IMR-90 (cell line): ENCODE data around the gene TSHZ3. TPM values are rescaled to one million over a fixed set of nuclear protein-coding genes. Genes with fewer than 3 reads are reported as not detected.

Experiments
- ATAC-seq: fragments of 200-7000 bp; cut with Tn5 transposase; 2 replicates; pipeline ENCODE4 v1.9.1; 2020; ENCODE audit warnings: low read depth, mild to moderate bottlenecking, moderate library complexity
- BruUV-seq: library from RNA; stranded (reverse); fragments of 400-500 nt; replicated peaks from 2 replicates; lab custom pipeline; 2021; lab: Mats Ljungman, UMichigan
- CTCF ChIA-PET: fragments of 300-600 bp; formaldehyde crosslinking; extraction: SDS; loops from one replicate; lab custom pipeline; 2021; ENCODE audit warnings: antibody characterized with exemption; lab: Yijun Ruan, JAX
- POLR2A ChIA-PET: fragments of 300-600 bp; sonication (Branson Sonifier 250); formaldehyde crosslinking; loops from one replicate; lab custom pipeline; 2022; ENCODE audit warnings: antibody characterized with exemption; ENCODE audit not compliant: unreplicated experiment; lab: Charles Lee
- DNase-seq: peaks from one replicate; pipeline ENCODE4 v3.0.0; 2013
- H2AFZ ChIP-seq: replicated peaks from 2 replicates; pipeline ENCODE3; 2013; ENCODE audit warnings: low read length, mild to moderate bottlenecking; ENCODE audit not compliant: poor library complexity
- H2AK5ac ChIP-seq: 2 replicates; pipeline ENCODE4 v1.6.1; 2013; ENCODE audit warnings: low read depth, low read length, inconsistent platforms
- H2AK9ac ChIP-seq: replicated peaks from 2 replicates; pipeline ENCODE3; 2013; ENCODE audit warnings: mild to moderate bottlenecking, low read depth, low read length, moderate library complexity; ENCODE audit not compliant: poor library complexity
- H2BK120ac ChIP-seq: 2 replicates; pipeline ENCODE4 v1.6.1; 2013; ENCODE audit warnings: low read depth, low read length, inconsistent platforms
- H2BK15ac ChIP-seq: 3 replicates; pipeline ENCODE4 v1.6.1; 2013; ENCODE audit warnings: low read depth, low read length, inconsistent platforms
- H2BK20ac ChIP-seq: 2 replicates; pipeline ENCODE4 v1.6.1; 2013; ENCODE audit warnings: low read depth, mild to moderate bottlenecking, inconsistent platforms, low read length, moderate library complexity
- H2BK5ac ChIP-seq: 2 replicates; pipeline ENCODE4 v1.6.1; 2013; ENCODE audit warnings: mild to moderate bottlenecking, low read depth, low read length, inconsistent platforms; ENCODE audit not compliant: poor library complexity, severe bottlenecking
- H3K14ac ChIP-seq: replicated peaks from 2 replicates; pipeline ENCODE4 v1.6.1; 2013; ENCODE audit warnings: low read depth, low read length, inconsistent platforms
- H3K18ac ChIP-seq: 2 replicates; pipeline ENCODE4 v1.6.1; 2013; ENCODE audit warnings: low read depth, low read length, control low read depth
- H3K23ac ChIP-seq: 2 replicates; pipeline ENCODE4 v1.6.1; 2013; ENCODE audit warnings: low read depth, low read length, inconsistent platforms
- H3K27ac ChIP-seq: 2 replicates; pipeline ENCODE4 v1.5.1; 2013; ENCODE audit warnings: mild to moderate bottlenecking, control low read depth, low read length; ENCODE audit not compliant: insufficient read depth
- H3K27me3 ChIP-seq: 2 replicates; pipeline ENCODE4 v1.6.1; 2013; ENCODE audit warnings: low read length; ENCODE audit not compliant: control insufficient read depth, insufficient read depth
- H3K36me3 ChIP-seq: 2 replicates; pipeline ENCODE4 v1.6.1; 2013; ENCODE audit warnings: low read length, mixed read lengths; ENCODE audit not compliant: control insufficient read depth, insufficient read depth
- H3K4ac ChIP-seq: 2 replicates; pipeline ENCODE4 v1.6.1; 2013; ENCODE audit warnings: low read depth, low read length, inconsistent platforms
- H3K4me1 ChIP-seq: 2 replicates; pipeline ENCODE4 v1.6.1; 2013; ENCODE audit warnings: low read length, mixed read lengths; ENCODE audit not compliant: control insufficient read depth, insufficient read depth
- H3K4me2 ChIP-seq: 2 replicates; pipeline ENCODE4 v1.6.1; 2013; ENCODE audit warnings: low read depth, mild to moderate bottlenecking, control low read depth, low read length, moderate library complexity
- H3K4me3 ChIP-seq: 2 replicates; pipeline ENCODE4 v1.5.1; 2013; ENCODE audit warnings: low read depth, mild to moderate bottlenecking, control low read depth, low read length, moderate library complexity; ENCODE audit not compliant: insufficient read depth
- H3K56ac ChIP-seq: 2 replicates; pipeline ENCODE4 v1.6.1; 2013; ENCODE audit warnings: low read length, inconsistent platforms; ENCODE audit not compliant: insufficient read depth; ENCODE audit errors: extremely low read depth
- H3K79me1 ChIP-seq, 2 experiments: 2 replicates each; pipeline ENCODE4 v1.6.1; 2013; ENCODE audit warnings: low read length in 2 of 2, inconsistent platforms in 1 of 2, low read depth in 1 of 2
- H3K9ac ChIP-seq: 2 replicates; pipeline ENCODE4 v1.6.1; 2013; ENCODE audit warnings: low read depth, low read length, control low read depth
- H3K9me1 ChIP-seq: 2 replicates; pipeline ENCODE4 v1.6.1; 2013; ENCODE audit warnings: low read length, inconsistent platforms; ENCODE audit not compliant: insufficient read depth
- H3K9me3 ChIP-seq: 2 replicates; pipeline ENCODE4 v1.6.1; 2013; ENCODE audit warnings: low read length; ENCODE audit not compliant: control insufficient read depth, insufficient read depth
- H4K20me1 ChIP-seq: 2 replicates; pipeline ENCODE4 v1.6.1; 2013; ENCODE audit warnings: low read length, inconsistent platforms; ENCODE audit not compliant: insufficient read depth
- H4K5ac ChIP-seq: 2 replicates; pipeline ENCODE4 v1.6.1; 2013; ENCODE audit warnings: mild to moderate bottlenecking, low read depth, low read length, control low read depth
- H4K8ac ChIP-seq, 2 experiments: 2 replicates each; pipeline ENCODE4 v1.6.1; 2013; ENCODE audit warnings: low read depth in 2 of 2, low read length in 2 of 2, control low read depth in 1 of 2, inconsistent platforms in 1 of 2
- H4K91ac ChIP-seq: 2 replicates; pipeline ENCODE4 v1.6.1; 2013; ENCODE audit warnings: low read depth, low read length, inconsistent platforms; ENCODE audit not compliant: insufficient read depth
- BHLHE40 ChIP-seq: fragments of 150-350 bp; IDR thresholded peaks from 2 replicates; pipeline ENCODE4 v1.6.1; 2016; ENCODE audit warnings: mild to moderate bottlenecking, low read depth, low read length
- CEBPB ChIP-seq: IDR thresholded peaks from 2 replicates; pipeline ENCODE4 v1.6.1; 2012; ENCODE audit warnings: low read depth, low read length, improper control_type of control experiment
- CHD1 ChIP-seq: IDR thresholded peaks from 2 replicates; pipeline ENCODE4 v1.6.1; 2012; ENCODE audit warnings: low read depth, low read length, improper control_type of control experiment
- CTCF ChIP-seq: conservative IDR thresholded peaks from 2 replicates; pipeline ENCODE4 v1.5.1; 2012; ENCODE audit warnings: mild to moderate bottlenecking, low read depth, low read length, improper control_type of control experiment
- ELK1 ChIP-seq: fragments of 150-350 bp; IDR thresholded peaks from 2 replicates; pipeline ENCODE4 v1.6.1; 2016; ENCODE audit warnings: low read depth, mild to moderate bottlenecking, low read length, moderate library complexity, borderline replicate concordance
- FOS ChIP-seq: fragments of 150-350 bp; IDR thresholded peaks from 2 replicates; pipeline ENCODE4 v1.6.1; 2016; ENCODE audit warnings: low read depth, low read length
- MAFK ChIP-seq: IDR thresholded peaks from 2 replicates; pipeline ENCODE4 v1.6.1; 2012; ENCODE audit warnings: low read depth, low read length, improper control_type of control experiment
- MAZ ChIP-seq: IDR thresholded peaks from 2 replicates; pipeline ENCODE4 v1.6.1; 2012; ENCODE audit warnings: low read depth, mild to moderate bottlenecking, low read length, improper control_type of control experiment, moderate library complexity, borderline replicate concordance
- MXI1 ChIP-seq: IDR thresholded peaks from 2 replicates; pipeline ENCODE4 v1.6.1; 2012; ENCODE audit warnings: low read depth, mild to moderate bottlenecking, low read length, moderate library complexity, borderline replicate concordance
- NFE2L2 ChIP-seq: fragments of 150-350 bp; IDR thresholded peaks from 2 replicates; pipeline ENCODE4 v1.6.1; 2016; ENCODE audit warnings: low read depth, mild to moderate bottlenecking, low read length
- POLR2A ChIP-seq: IDR thresholded peaks from 2 replicates; pipeline ENCODE4 v1.6.1; 2012; ENCODE audit warnings: mild to moderate bottlenecking, low read depth, low read length
- RAD21 ChIP-seq: IDR thresholded peaks from 2 replicates; pipeline ENCODE4 v1.6.1; 2012; ENCODE audit warnings: low read length, improper control_type of control experiment
- RCOR1 ChIP-seq: IDR thresholded peaks from 2 replicates; pipeline ENCODE4 v1.6.1; 2012; ENCODE audit warnings: mild to moderate bottlenecking, low read length, improper control_type of control experiment; ENCODE audit not compliant: insufficient replicate concordance
- RFX5 ChIP-seq: IDR thresholded peaks from 2 replicates; pipeline ENCODE4 v1.8.0; 2012; ENCODE audit warnings: low read depth, mild to moderate bottlenecking, low read length, moderate library complexity
- SMC3 ChIP-seq: fragments of 150-350 bp; IDR thresholded peaks from 2 replicates; pipeline ENCODE4 v1.6.1; 2016; ENCODE audit warnings: low read depth, mild to moderate bottlenecking, antibody characterized with exemption, low read length, moderate library complexity
- USF2 ChIP-seq: fragments of 150-350 bp; IDR thresholded peaks from 2 replicates; pipeline ENCODE4 v1.6.1; 2017; ENCODE audit warnings: mild to moderate bottlenecking, antibody characterized with exemption, low read length, low read depth
- WGBS, 2 experiments: methylation state at CpG; one replicate each; pipeline versions ENCODE4 v1.1.5 to v1.1.7; 2013; ENCODE audit warnings: missing lambda C conversion rate in 2 of 2; ENCODE audit not compliant: insufficient read length in 1 of 2; ENCODE audit errors: extremely low coverage in 2 of 2; 5-methylcytosine and 5-hydroxymethylcytosine counted together
- dilution Hi-C: fragments of 300-500 bp; cut with HindIII; formaldehyde crosslinking; loops from one replicate; pipeline ENCODE4 v1.14.3; 2018; ENCODE audit warnings: low sequenced_read_pairs; ENCODE audit not compliant: unreplicated experiment
- in situ Hi-C: fragments of 300-500 bp; cut with MboI; formaldehyde crosslinking; loops from 3 replicates; pipeline ENCODE4 v1.14.3; 2019; ENCODE audit warnings: low sequenced_read_pairs, inconsistent platforms, mixed read lengths
- intact Hi-C: fragments of 100-400 bp; cut with micrococcal nuclease; formaldehyde crosslinking; loops from 2 replicates; pipeline ENCODE4 v1.10.0; 2022
- polyA plus RNA-seq, 3 experiments: library from polyadenylated mRNA; depleted of rRNA; stranded (reverse); fragments of >200 nt; gene quantifications; 2 replicates each; pipeline ENCODE4 v1.2.3, GENCODE V29; 2012; ENCODE audit warnings: low replicate concordance in 1 of 3
- total RNA-seq: library from RNA; depleted of rRNA; stranded (reverse); fragments of >200 nt; gene quantifications from 2 replicates; pipeline ENCODE4 v1.2.3, GENCODE V29; 2012

TSHZ3 gene
- total and polyA plus RNA-seq, 2 of the 4 experiments (the other 2 are of a cell fraction) = 8.1 to 13.0 TPM

GRCh38 chr19:31387717-31388301, 38.6 kb upstream of the TSHZ3 start:
- Histone ChIP-seq H3K4me3 (no peak overlapping the region), H3K4me2 (no peak overlapping the region), H3K4me1 (no peaks in the 10 kb centered on the region), H3K9ac (no peak overlapping the region), H3K14ac (no peak overlapping the region), H3K23ac (no peak overlapping the region), H2BK15ac (no peak overlapping the region), H4K8ac (no peak overlapping the region), H3K27me3 (peaks cover 17% of the 10 kb centered on the region), H3K9me1 (no peaks in the 10 kb centered on the region), H2BK20ac (no peak overlapping the region), H2AK5ac (no peak overlapping the region), H2BK120ac (no peak overlapping the region), H4K91ac (no peak overlapping the region), H4K5ac (no peak overlapping the region), H2AFZ (no peak overlapping the region), H2AK9ac (no peak overlapping the region), H3K36me3 (no peaks in the 10 kb centered on the region), H3K4ac (no peak overlapping the region), H3K56ac (no peak overlapping the region), H3K18ac (no peak overlapping the region), H2BK5ac (no peak overlapping the region), H3K79me1 (no peaks in the 10 kb centered on the region), H4K20me1 (no peaks in the 10 kb centered on the region), H3K27ac (no peak overlapping the region), H3K9me3 (no peaks in the 10 kb centered on the region)
- CTCF ChIA-PET = no interaction called here
- TF ChIP-seq RAD21 (no peak), MAFK (no peak), MXI1 (no peak), POLR2A (no peak), CEBPB (no peak), BHLHE40 (no peak), FOS (no peak), USF2 (no peak), CTCF (no peak), SMC3 (no peak), NFE2L2 (no peak), ELK1 (no peak), RFX5 (no peak), MAZ (no peak), CHD1 (no peak), RCOR1 (no peak)
- 80% methylated on average over 1 of the region's 16 CpGs; no CpG with 5 or more reads in 1 of the 2 experiments for WGBS, 2 experiments
- no TSS peak for BruUV-seq
- in situ Hi-C loops (no loop called here), intact Hi-C loops (no loop called here), dilution Hi-C loops (no loop called here)
- DNase-seq = no peak
- ATAC-seq = no peak
- POLR2A ChIA-PET = no interaction called here
